Naive thymus-derived CD8-positive, alpha-beta T cell (primary cell): ENCODE data around the gene TNRC18. TPM values are rescaled to one million over a fixed set of nuclear protein-coding genes. Genes with fewer than 3 reads are reported as not detected.
"Not testable (repeated sequence)": the region's sequence is repeated elsewhere in the genome, so short reads cannot be mapped to it uniquely, and the experiment has no call there.

Source experiments
- ATAC-seq, 2 donors: fragments of 150-1000 bp; cut with Tn5 transposase in 1 of 2; sonication (Bioruptor Pico), chemical (Tn5 transposase) in 1 of 2; 1 replicate in 1 of 2; 2 replicates in 1 of 2; pipeline ENCODE4 v1.10.0; 2021; ENCODE audit warnings: mild to moderate bottlenecking in 2 of 2, moderate library complexity in 2 of 2
- POLR2A ChIA-PET: fragments of 350-600 bp; sonication (Branson Sonifier 250); formaldehyde crosslinking; loops from one replicate; lab custom pipeline; 2021; ENCODE audit warnings: antibody characterized with exemption; lab: Charles Lee
- DNase-seq, 10 donors: peaks; one replicate each; pipeline versions ENCODE4 v3.0.0 to v3.0.0-alpha.2; 2020 to 2022
- H3K27ac Mint-ChIP-seq, 10 donors: one replicate each; pipeline ENCODE4 v1.8.0; 2020 to 2022; ENCODE audit warnings: mild to moderate bottlenecking in 10 of 10, mixed read lengths in 10 of 10, moderate library complexity in 4 of 10, inconsistent platforms in 1 of 10
- H3K27me3 Mint-ChIP-seq, 5 donors: one replicate each; pipeline ENCODE4 v1.8.0; 2021 to 2022; ENCODE audit warnings: mixed read lengths in 5 of 5
- H3K36me3 Mint-ChIP-seq, 3 donors: one replicate each; pipeline ENCODE4 v1.8.0; 2020 to 2022; ENCODE audit warnings: mixed read lengths in 3 of 3, mild to moderate bottlenecking in 2 of 3, inconsistent platforms in 1 of 3
- H3K4me1 Mint-ChIP-seq, 4 donors: one replicate each; pipeline ENCODE4 v1.8.0; 2021 to 2022; ENCODE audit warnings: mixed read lengths in 4 of 4
- H3K4me3 Mint-ChIP-seq, 10 donors: one replicate each; pipeline ENCODE4 v1.8.0; 2020 to 2022; ENCODE audit warnings: mild to moderate bottlenecking in 10 of 10, mixed read lengths in 10 of 10, moderate library complexity in 6 of 10, inconsistent platforms in 1 of 10
- H3K9me3 Mint-ChIP-seq, 9 donors: one replicate each; pipeline ENCODE4 v1.8.0; 2020 to 2022; ENCODE audit warnings: mixed read lengths in 9 of 9, mild to moderate bottlenecking in 3 of 9, inconsistent platforms in 1 of 9, moderate library complexity in 1 of 9
- polyA plus RNA-seq, 3 donors: library from polyadenylated mRNA; unstranded; fragments of 300-500 nt; fragmentation: Illumina TruSeq; gene quantifications; one replicate each; pipeline ENCODE4 v1.2.3, GENCODE V29; 2021
- total RNA-seq, 8 experiments: library from RNA in 2 of 8; stranded (reverse) in 2 of 8; gene quantifications; one replicate each; pipeline ENCODE4 v1.2.3 and lab custom pipeline; 2021 to 2026

The TNRC18 gene
- total and polyA plus RNA-seq, 5 experiments from 2014 or later, result 0.59 to 42.7 (median 1.6) TPM

- Mint-ChIP-seq H3K4me1 (no peaks in the 10 kb centered on the region), H3K4me3 (no peak overlapping the region), H3K27ac (no peak overlapping the region), H3K36me3 (no peaks in the 10 kb centered on the region), H3K9me3 (no peaks in the 10 kb centered on the region), H3K27me3 (no peaks in the 10 kb centered on the region)
- POLR2A ChIA-PET, result no interaction called here
- DNase-seq, result no peak
- ATAC-seq, result no peak
Observed at GRCh38 chr7:5266191-5267028, 157.2 kb downstream of the TNRC18 start.

- no peak overlapping the region for H3K4me3 Mint-ChIP-seq
- DNase-seq (no peak), ATAC-seq (no peak)
- H3K9me3 Mint-ChIP-seq, result no peaks in the 10 kb centered on the region
- no peaks in the 10 kb centered on the region for H3K27me3 Mint-ChIP-seq
- POLR2A ChIA-PET, result no interaction called here
- no peaks in the 10 kb centered on the region for H3K4me1 Mint-ChIP-seq
- H3K27ac Mint-ChIP-seq, result peak overlapping the region in 2 of 10 donors; percentile 22 to 28
- H3K36me3 Mint-ChIP-seq, result no peaks in the 10 kb centered on the region
Observed at GRCh38 chr7:5265320-5266190, 158.1 kb downstream of the TNRC18 start.

- H3K36me3 Mint-ChIP-seq, H3K27ac Mint-ChIP-seq: not testable (repeated sequence)
Observed at GRCh38 chr7:5263066-5263465, 160.6 kb downstream of the TNRC18 start.

GRCh38 chr7:5260530-5261068 is 163.0 kb downstream of the TNRC18 start:
- H3K27me3 Mint-ChIP-seq, H3K36me3 Mint-ChIP-seq, H3K9me3 Mint-ChIP-seq, DNase-seq, H3K4me1 Mint-ChIP-seq, POLR2A ChIA-PET, H3K4me3 Mint-ChIP-seq, H3K27ac Mint-ChIP-seq, ATAC-seq: not testable (repeated sequence)

More at GRCh38 chr7:5263066-5263465, 160.6 kb downstream of the TNRC18 start:
- DNase-seq, POLR2A ChIA-PET, ATAC-seq, H3K4me1 Mint-ChIP-seq, H3K4me3 Mint-ChIP-seq, H3K27me3 Mint-ChIP-seq, H3K9me3 Mint-ChIP-seq: not testable (repeated sequence)

Other genes starting within 250 kb of the TNRC18 start
- 100 to 1,000 TPM; 106 to 109 TPM for gene WIPI2, start 233.6 kb downstream of the TNRC18 start, total RNA-seq
- 10 to 100 TPM; 74.7 to 94.5 (median 89.9) TPM for gene WIPI2, start 233.6 kb downstream of the TNRC18 start, polyA plus RNA-seq
- under 1 TPM; 0.05 to 0.16 TPM for gene SLC29A4, start 140.9 kb downstream of the TNRC18 start, total RNA-seq
- under 1 TPM in 2 of 3 donors, not detected in 1; 0.27 to 0.39 TPM for gene SLC29A4, start 140.9 kb downstream of the TNRC18 start, polyA plus RNA-seq
- 1 to 10 TPM; 8.1 to 9.1 TPM for gene FBXL18, start 90.0 kb upstream of the TNRC18 start, total RNA-seq
- gene FBXL18, start 90.0 kb upstream of the TNRC18 start, polyA plus RNA-seq, result 1 to 10 TPM in 1 of 3 donors, under 1 TPM in 2; 0.47 to 1.1 (median 0.87) TPM
- 1,000 to 10,000 TPM; 2,640 to 2,674 TPM for gene ACTB, start 106.8 kb upstream of the TNRC18 start, total RNA-seq
- gene ACTB, start 106.8 kb upstream of the TNRC18 start, polyA plus RNA-seq, result over 10,000 TPM; 13,269 to 13,922 (median 13,518) TPM
- gene FSCN1, start 169.0 kb upstream of the TNRC18 start, total RNA-seq, result 1 to 10 TPM; 1.3 to 1.7 TPM
- under 1 TPM in 1 of 3 donors, not detected in 2; 0.08 TPM for gene FSCN1, start 169.0 kb upstream of the TNRC18 start, polyA plus RNA-seq